SK-N-SH (cell line): ENCODE results near the gene SASH1. TPM values are rescaled to one million over a fixed set of nuclear protein-coding genes. Genes with fewer than 3 reads are reported as not detected.

ENCODE experiments used
- CTCF ChIA-PET: fragments of 300-600, 350-600 bp; formaldehyde crosslinking; extraction: SDS; loops from one replicate; lab custom pipeline; 2021; lab: Yijun Ruan, JAX
- POLR2A ChIA-PET: fragments of 350-600 bp; sonication (Branson Sonifier 250); formaldehyde crosslinking; extraction: SDS; loops from one replicate; lab custom pipeline; 2020; ENCODE audit warnings: antibody characterized with exemption, inconsistent platforms; lab: Yijun Ruan, JAX
- DNase-seq: peaks from one replicate; pipeline ENCODE4 v3.0.0; 2012
- H2AFZ ChIP-seq: fragments of 200-600 bp; sonication (generic); 2 replicates; pipeline ENCODE4 v1.8.1; 2016; ENCODE audit warnings: antibody characterized with exemption, mild to moderate bottlenecking, low read depth
- H3F3A ChIP-seq: fragments of 200-600 bp; sonication (generic); replicated peaks from 2 replicates; pipeline ENCODE3; 2016; ENCODE audit warnings: antibody characterized with exemption, mild to moderate bottlenecking; ENCODE audit not compliant: insufficient read depth
- H3K27ac ChIP-seq, 2 experiments: fragments of 200-500 bp in 1 of 2; fragments of 200-600 bp in 1 of 2; sonication (Bioruptor generic) in 1 of 2; sonication (generic), shearing (Covaris generic) in 1 of 2; 2 replicates each; pipeline versions ENCODE4 v1.5.1 to v1.6.1; 2014 to 2016; ENCODE audit warnings: low read depth in 2 of 2, inconsistent platforms in 1 of 2, low read length in 1 of 2, mild to moderate bottlenecking in 1 of 2, mixed read lengths in 1 of 2
- H3K27me3 ChIP-seq: fragments of 200-600 bp; sonication (generic), shearing (Covaris generic); 2 replicates; pipeline ENCODE4 v1.6.1; 2016; ENCODE audit warnings: mixed run types; ENCODE audit not compliant: insufficient read depth
- H3K36me3 ChIP-seq, 2 experiments: fragments of 200-500 bp in 1 of 2; fragments of 200-600 bp in 1 of 2; sonication (Bioruptor generic) in 1 of 2; sonication (generic) in 1 of 2; replicated peaks in 1 of 2; 2 replicates each; pipeline versions ENCODE3 to v1.5.1; 2014 to 2016; ENCODE audit warnings: low read length in 1 of 2, mild to moderate bottlenecking in 1 of 2; ENCODE audit not compliant: insufficient read depth in 2 of 2, control insufficient read depth in 1 of 2
- H3K4me1 ChIP-seq, 2 experiments: fragments of 200-500 bp in 1 of 2; fragments of 200-600 bp in 1 of 2; sonication (Bioruptor generic) in 1 of 2; sonication (generic), shearing (Covaris generic) in 1 of 2; 2 replicates each; pipeline versions ENCODE4 v1.5.1 to v1.6.1; 2014 to 2016; ENCODE audit warnings: low read depth in 1 of 2, low read length in 1 of 2, mixed run types in 1 of 2; ENCODE audit not compliant: insufficient read depth in 2 of 2, control insufficient read depth in 1 of 2
- H3K4me2 ChIP-seq: fragments of 200-600 bp; sonication (generic), shearing (Covaris generic); 2 replicates; pipeline ENCODE4 v1.6.1; 2017; ENCODE audit warnings: mixed run types
- H3K4me3 ChIP-seq, 2 experiments: fragments of 200-500 bp in 1 of 2; fragments of 200-600 bp in 1 of 2; sonication (Bioruptor generic) in 1 of 2; sonication (generic), shearing (Covaris generic) in 1 of 2; 2 replicates each; pipeline versions ENCODE4 v1.5.1 to v1.8.1; 2014 to 2016; ENCODE audit warnings: low read depth in 2 of 2, inconsistent platforms in 1 of 2, low read length in 1 of 2, mild to moderate bottlenecking in 1 of 2, mixed read lengths in 1 of 2, moderate library complexity in 1 of 2
- H3K79me2 ChIP-seq: fragments of 200-600 bp; sonication (generic); 2 replicates; pipeline ENCODE4 v1.8.1; 2017; ENCODE audit warnings: mild to moderate bottlenecking; ENCODE audit not compliant: insufficient read depth
- H3K9ac ChIP-seq: fragments of 200-600 bp; sonication (generic); 2 replicates; pipeline ENCODE4 v1.6.1; 2017; ENCODE audit warnings: mixed run types
- H3K9me2 ChIP-seq: fragments of 200-600 bp; sonication (generic); 2 replicates; pipeline ENCODE4 v1.6.1; 2017; ENCODE audit warnings: mixed run types
- H3K9me3 ChIP-seq: fragments of 200-600 bp; sonication (generic); 2 replicates; pipeline ENCODE4 v1.6.1; 2017; ENCODE audit warnings: mixed run types, mild to moderate bottlenecking, moderate library complexity
- H4K20me1 ChIP-seq: fragments of 200-600 bp; sonication (generic); 2 replicates; pipeline ENCODE4 v1.6.1; 2017; ENCODE audit warnings: mild to moderate bottlenecking, mixed run types; ENCODE audit not compliant: insufficient read depth
- EZH2phosphoT487 ChIP-seq: fragments of 200-600 bp; sonication (generic); IDR thresholded peaks from 2 replicates; pipeline ENCODE4 v1.6.1; 2017; ENCODE audit warnings: low read depth, mixed run types, mild to moderate bottlenecking, antibody characterized with exemption, moderate library complexity, borderline replicate concordance
- FOXM1 ChIP-seq: IDR thresholded peaks from 2 replicates; pipeline ENCODE4 v1.4.0; 2012; ENCODE audit warnings: low read depth, mild to moderate bottlenecking
- GATA2 ChIP-seq: sonication (generic); formaldehyde crosslinking; IDR thresholded peaks from 2 replicates; pipeline ENCODE4 v1.5.0; 2020; ENCODE audit warnings: mild to moderate bottlenecking, missing genetic modification reagents
- JUND ChIP-seq: IDR thresholded peaks from 2 replicates; pipeline ENCODE4 v1.4.0; 2012
- MAX ChIP-seq: IDR thresholded peaks from 2 replicates; pipeline ENCODE4 v1.4.0; 2012; ENCODE audit warnings: low read depth
- MEF2A ChIP-seq: IDR thresholded peaks from 2 replicates; pipeline ENCODE4 v1.4.0; 2012; ENCODE audit warnings: low read depth, borderline replicate concordance
- NFIC ChIP-seq: IDR thresholded peaks from 2 replicates; pipeline ENCODE4 v1.4.0; 2012; ENCODE audit warnings: borderline replicate concordance
- NRF1 ChIP-seq: IDR thresholded peaks from 2 replicates; pipeline ENCODE4 v1.6.1; 2012; ENCODE audit warnings: low read depth, mild to moderate bottlenecking, low read length
- PBX3 ChIP-seq: IDR thresholded peaks from 2 replicates; pipeline ENCODE4; 2012
- RAD21 ChIP-seq: IDR thresholded peaks from 2 replicates; pipeline ENCODE4 v1.6.1; 2012; ENCODE audit warnings: mild to moderate bottlenecking, low read length
- REST ChIP-seq: IDR thresholded peaks from 2 replicates; pipeline ENCODE4 v1.6.1; 2012; ENCODE audit warnings: mild to moderate bottlenecking, low read depth, low read length, moderate library complexity
- RFX5 ChIP-seq: IDR thresholded peaks from 2 replicates; pipeline ENCODE4 v1.6.1; 2012; ENCODE audit warnings: mild to moderate bottlenecking, improper control_type of control experiment, low read length
- SIN3A ChIP-seq: IDR thresholded peaks from 2 replicates; pipeline ENCODE4 v1.6.1; 2012; ENCODE audit warnings: low read depth, mild to moderate bottlenecking, low read length, moderate library complexity, borderline replicate concordance
- SMC3 ChIP-seq: IDR thresholded peaks from 2 replicates; pipeline ENCODE4 v1.6.1; 2012; ENCODE audit warnings: low read depth, low read length, improper control_type of control experiment
- TEAD4 ChIP-seq: IDR thresholded peaks from 2 replicates; pipeline ENCODE4 v1.4.0; 2012; ENCODE audit warnings: mild to moderate bottlenecking, borderline replicate concordance; ENCODE audit not compliant: insufficient read depth
- USF1 ChIP-seq: IDR thresholded peaks from 2 replicates; pipeline ENCODE4 v1.4.0; 2012; ENCODE audit warnings: low read depth, borderline replicate concordance
- YY1 ChIP-seq: IDR thresholded peaks from 2 replicates; pipeline ENCODE4 v1.4.0; 2012; ENCODE audit warnings: low read depth, mild to moderate bottlenecking
- WGBS: methylation state at CpG from one replicate; pipeline ENCODE4 v1.1.6; 2017; ENCODE audit warnings: low lambda C conversion rate; 5-methylcytosine and 5-hydroxymethylcytosine counted together
- polyA plus RNA-seq, 3 experiments: library from polyadenylated mRNA; depleted of rRNA; stranded (reverse); fragments of >200 nt; gene quantifications; 2 replicates each; pipeline ENCODE4 v1.2.3, GENCODE V29; 2012

Gene SASH1
- polyA plus RNA-seq, 1 of the 3 experiments (the other 2 are of a cell fraction) = 19.8 TPM

- TF ChIP-seq TEAD4 (peak; percentile 47; the same call in 1 of the 2 replicates), NFIC (no peak), NRF1 (no peak), MAX (no peak), SMC3 (no peak), JUND (peak; percentile 66), USF1 (no peak), REST (no peak), GATA2 (no peak), YY1 (no peak), EZH2phosphoT487 (no peak), SIN3A (no peak), PBX3 (no peak; the same call in 1 of the 2 replicates)
Measured at GRCh38 chr6:148317739-148318138, 24.9 kb upstream of the SASH1 start (continued).

GRCh38 chr6:148322704-148323103, 19.9 kb upstream of the SASH1 start:
- WGBS = 50% methylated on average over 3 of the region's 3 CpGs
- peaks cover 44% of the 10 kb centered on the region for H3F3A ChIP-seq
- H3K9me3 ChIP-seq = no peaks in the 10 kb centered on the region
- no peak overlapping the region for H2AFZ ChIP-seq
- H4K20me1 ChIP-seq = no peaks in the 10 kb centered on the region
- no peak for TF ChIP-seq RFX5
- TF ChIP-seq SMC3 = no peak
- no peak for TF ChIP-seq MEF2A
- TF ChIP-seq FOXM1 = no peak
- no peak for TF ChIP-seq YY1
- no peak for TF ChIP-seq NRF1
- TF ChIP-seq EZH2phosphoT487 = no peak
- no peak for TF ChIP-seq RAD21
- no peak for TF ChIP-seq NFIC
- no peaks in the 10 kb centered on the region for H3K27me3 ChIP-seq
- H3K9me2 ChIP-seq = no peaks in the 10 kb centered on the region
- H3K27ac ChIP-seq = peak overlapping the region in 1 of 2 experiments; percentile 91; a peak in 2 of 4 replicates
- CTCF ChIA-PET = no interaction called here
- no peak overlapping the region for H3K4me3 ChIP-seq
- POLR2A ChIA-PET = no interaction called here
- peaks cover 0 to 13% of the 10 kb centered on the region in 2 experiments; a peak in 2 of 4 replicates for H3K4me1 ChIP-seq
- H3K9ac ChIP-seq = 0 out of 2 replicates have a peak overlapping the region, but pooled peaks have one; percentile 12
- no peak overlapping the region; the same call in 1 of the 2 replicates for H3K4me2 ChIP-seq
- peaks cover 65% of the 10 kb centered on the region for H3K79me2 ChIP-seq
- no peak for DNase-seq
- H3K36me3 ChIP-seq = peaks cover 0 to 19% of the 10 kb centered on the region in 2 experiments
